HG02938 (cell line): Measurements from ENCODE around the gene SERINC2.

Experiments used
- ATAC-seq: cut with Tn5 transposase; IDR thresholded peaks from one replicate; pipeline ENCODE4 v1.9.1; 2021; ENCODE audit warnings: mild to moderate bottlenecking, moderate library complexity; ENCODE audit not compliant: unreplicated experiment

The SERINC2 gene

DNA sequence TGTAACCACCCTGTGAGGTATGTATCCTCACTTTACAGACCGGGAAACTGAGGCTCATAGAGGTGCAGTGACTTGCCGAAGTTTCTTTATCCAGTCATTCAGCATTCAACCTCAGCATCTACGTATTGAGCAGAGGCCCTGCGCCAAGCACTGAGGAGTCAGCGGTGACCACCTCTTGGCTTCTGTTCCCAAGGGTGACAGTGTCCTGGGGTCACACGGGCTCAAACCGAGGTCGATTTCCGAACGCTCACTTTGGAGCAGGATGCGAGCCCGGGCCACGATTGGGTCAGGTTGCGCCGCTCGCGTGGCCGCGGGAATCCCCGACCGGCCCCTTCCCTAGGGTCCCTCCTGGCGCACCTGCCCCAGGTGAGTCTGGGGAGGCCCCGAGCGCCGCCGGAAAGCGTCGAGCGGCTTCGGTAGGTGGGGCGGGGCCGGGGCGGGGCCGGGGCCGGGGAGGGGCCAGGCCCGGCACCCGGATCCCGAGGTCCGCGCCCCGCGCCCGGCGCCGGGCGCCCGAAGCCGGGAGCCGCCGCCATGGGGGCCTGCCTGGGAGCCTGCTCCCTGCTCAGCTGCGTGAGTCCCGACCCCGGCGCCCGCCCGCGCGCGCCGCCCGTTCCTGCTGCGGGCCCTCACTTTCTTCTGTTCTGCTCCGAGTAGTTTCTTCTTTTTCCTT is at the start of gene SERINC2:
Gene SERINC2, plus strand, starts transcription at position 482 of the 673 bp plus-strand sequence. Its CDS starts 53 bp downstream, at position 535.
- no peak for ATAC-seq

DNA sequence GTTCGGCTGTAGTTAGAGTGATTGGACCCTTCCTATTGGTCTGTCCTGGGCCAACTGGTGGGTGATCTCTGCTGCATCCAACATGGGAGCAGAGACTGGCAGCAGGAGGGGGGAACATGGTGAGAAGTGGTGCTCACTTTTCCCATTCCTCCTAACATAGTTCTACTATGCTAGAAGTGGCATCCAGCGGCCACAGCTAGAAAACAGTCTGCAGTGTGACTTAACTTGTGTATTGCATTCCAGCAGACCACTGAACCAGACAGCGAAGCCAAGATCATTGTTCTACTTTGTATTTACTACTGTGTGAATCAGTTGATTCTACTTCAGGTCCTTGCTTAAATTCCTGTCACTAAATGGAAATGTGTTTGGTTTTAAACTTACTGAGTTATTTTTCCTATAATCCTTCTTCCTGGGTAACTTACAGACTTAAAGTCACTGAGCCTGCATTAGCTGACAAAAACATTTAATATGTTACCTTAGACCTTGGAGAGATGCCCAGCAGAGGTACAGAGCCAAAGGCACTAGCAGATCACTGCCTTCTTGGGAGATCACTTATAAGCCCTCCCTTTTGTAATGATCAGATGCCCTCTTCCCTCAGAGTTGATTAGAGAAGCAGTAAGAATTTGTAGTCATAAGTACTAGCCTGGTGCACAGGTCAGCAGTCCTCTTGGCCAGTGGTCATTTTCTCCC is 48.3 kb upstream of the SERINC2 start:
- no peak for ATAC-seq

DNA sequence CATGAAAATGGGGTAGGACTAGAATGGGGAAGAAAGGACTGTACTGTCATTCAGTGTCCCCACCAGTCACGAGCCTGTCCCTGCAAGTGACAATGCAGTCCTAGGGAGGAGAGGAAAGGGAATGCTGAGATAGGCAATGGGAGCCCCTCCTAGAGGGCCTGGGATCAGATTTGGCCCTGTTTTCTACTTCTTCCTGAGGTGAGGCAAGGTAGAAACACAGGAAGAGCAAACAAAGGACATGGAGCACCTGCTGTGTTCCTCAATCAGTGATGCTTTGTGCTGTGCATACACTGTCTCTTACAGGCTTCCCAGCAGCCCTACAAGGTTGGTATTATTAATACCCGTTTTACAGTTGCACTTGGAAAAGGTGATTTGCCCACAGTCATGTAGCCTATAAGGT is 46.2 kb upstream of the SERINC2 start:
- ATAC-seq = no peak

DNA sequence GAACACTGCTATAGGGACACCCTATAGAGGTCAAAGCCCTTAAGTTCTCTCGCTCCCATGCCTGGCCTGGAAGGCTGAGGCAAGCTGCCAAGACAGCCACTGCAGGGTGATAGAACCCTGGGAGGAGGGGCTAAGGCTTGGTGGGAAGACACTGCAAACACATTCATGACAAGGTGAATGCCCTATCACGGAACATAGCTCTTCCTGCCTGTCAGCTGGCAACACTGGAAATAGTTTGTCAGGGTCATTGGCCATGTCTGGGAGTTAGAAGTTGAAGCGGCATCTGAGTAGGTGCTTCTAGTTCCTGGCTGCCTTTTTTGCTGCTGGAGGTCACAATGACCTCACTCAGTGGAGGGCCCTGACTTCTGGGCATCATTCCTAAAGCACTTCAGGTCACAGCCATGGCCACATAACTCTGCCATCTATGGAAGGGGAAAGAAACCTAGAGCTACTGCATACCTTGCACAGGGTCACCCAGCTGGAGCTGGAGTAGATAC is 44.4 kb upstream of the SERINC2 start:
- ATAC-seq = no peak

DNA sequence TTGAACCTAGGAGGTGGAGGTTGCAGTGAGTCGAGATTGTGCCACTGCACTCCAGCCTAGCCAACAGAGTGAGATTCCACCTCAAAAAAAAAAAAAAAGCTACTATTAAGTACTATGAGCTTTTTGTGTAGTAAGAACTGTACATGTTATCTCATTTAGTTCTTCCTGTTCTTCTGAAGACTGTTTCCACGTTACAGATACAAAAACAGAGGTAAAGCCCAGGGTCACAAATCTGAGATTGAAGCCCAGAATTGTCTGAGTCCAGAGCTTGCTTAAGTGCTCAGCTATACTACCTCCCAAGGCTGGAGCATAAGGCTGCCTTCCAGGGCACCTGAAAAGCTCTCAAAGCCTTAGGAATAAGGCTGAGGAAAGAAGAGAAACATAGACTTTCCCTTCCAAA is 43.0 kb upstream of the SERINC2 start:
- no peak for ATAC-seq

DNA sequence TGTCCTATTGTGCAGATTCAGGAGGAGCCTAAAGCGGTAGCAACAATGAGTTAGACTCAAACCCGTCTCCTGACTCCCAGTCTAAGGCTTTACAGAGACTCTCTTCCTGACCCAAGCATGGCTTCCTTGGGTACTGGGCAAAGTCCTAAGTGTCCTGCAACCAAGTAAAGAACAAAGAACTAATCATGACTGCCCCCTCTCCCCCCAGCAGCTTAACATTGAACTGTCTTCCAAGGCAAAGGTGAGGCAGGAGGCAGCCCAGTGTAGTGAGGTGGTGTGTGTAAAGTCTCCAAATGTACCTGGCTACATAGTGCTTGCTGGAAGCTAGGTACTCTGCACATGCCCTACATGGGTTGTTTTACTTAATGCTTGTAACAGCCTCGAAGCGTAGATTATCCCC is 42.4 kb upstream of the SERINC2 start:
- ATAC-seq = no peak

DNA sequence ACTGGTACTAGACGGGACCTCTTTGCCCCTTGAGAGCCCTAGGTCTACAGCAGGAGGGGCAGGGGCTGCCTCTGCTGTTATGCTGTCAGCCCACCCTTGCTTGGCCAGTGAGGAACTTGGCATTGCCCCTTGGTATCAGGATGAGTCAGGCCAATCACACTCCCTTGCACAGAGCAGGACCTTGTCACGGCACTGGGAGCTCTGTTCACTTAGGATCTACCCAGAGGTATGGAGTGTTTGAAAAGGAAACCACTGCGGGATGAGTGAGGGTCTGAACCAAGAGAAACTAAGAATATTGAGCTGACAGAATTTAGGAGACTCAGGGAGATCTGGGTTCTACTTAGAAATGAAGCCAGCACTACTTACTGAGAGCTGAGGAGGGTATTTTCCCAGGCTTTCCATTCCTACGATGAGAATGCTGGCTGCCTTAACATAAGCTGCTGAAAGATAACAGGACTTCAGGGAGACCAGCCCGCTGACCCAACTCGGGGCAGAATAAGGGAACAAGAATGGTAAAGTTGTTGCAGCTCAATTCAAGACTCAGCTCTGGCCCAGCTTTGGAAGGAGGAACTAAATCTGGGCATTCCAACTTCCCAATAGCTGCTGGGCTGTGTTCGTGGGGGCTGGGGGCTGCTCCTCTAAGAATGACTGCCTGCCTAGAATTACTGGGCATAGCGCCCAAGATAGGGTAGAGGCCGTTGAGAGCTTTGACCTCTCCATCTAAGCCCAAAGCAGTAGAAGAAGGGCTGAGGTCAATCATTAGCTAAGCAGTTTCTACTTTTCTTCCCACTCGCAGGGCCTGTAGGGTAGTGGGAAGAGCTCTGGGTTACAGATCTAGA is 41.7 kb upstream of the SERINC2 start:
- ATAC-seq = no peak

DNA sequence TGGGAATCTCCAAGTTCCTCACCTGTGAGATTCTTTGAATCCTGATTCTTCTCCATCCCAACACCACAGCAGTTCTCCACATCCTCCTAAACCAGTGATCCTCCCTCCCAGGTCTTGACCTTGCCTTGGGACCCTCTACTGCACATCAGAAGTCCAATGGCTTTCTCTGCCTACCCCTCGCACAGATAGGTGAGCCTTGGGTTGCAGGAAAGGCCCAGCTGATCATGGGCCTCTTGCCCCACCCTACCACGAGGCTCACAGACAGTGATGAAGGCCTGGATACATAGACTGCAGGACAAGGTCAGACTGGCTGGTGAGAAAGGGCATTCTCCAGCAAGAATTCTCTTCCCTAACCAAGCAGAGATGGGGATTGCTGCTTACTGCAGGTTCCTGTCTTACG is 41.0 kb upstream of the SERINC2 start:
- no peak for ATAC-seq

DNA sequence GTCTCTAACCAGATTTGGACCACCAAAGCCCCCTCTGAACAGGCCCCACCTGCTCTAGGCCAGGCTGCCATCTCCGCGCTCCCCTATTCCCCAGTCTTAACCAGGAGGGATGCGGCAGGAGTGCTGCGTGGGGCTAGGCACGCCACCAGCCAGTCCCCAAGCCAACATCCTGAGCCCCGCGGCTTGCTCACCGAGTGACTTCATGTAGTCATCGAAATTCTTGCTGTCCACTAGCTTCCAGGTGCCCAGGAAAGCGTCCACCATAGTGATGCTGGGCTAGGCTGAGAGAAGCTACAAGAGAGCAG is 40.3 kb upstream of the SERINC2 start:
- ATAC-seq = no peak

DNA sequence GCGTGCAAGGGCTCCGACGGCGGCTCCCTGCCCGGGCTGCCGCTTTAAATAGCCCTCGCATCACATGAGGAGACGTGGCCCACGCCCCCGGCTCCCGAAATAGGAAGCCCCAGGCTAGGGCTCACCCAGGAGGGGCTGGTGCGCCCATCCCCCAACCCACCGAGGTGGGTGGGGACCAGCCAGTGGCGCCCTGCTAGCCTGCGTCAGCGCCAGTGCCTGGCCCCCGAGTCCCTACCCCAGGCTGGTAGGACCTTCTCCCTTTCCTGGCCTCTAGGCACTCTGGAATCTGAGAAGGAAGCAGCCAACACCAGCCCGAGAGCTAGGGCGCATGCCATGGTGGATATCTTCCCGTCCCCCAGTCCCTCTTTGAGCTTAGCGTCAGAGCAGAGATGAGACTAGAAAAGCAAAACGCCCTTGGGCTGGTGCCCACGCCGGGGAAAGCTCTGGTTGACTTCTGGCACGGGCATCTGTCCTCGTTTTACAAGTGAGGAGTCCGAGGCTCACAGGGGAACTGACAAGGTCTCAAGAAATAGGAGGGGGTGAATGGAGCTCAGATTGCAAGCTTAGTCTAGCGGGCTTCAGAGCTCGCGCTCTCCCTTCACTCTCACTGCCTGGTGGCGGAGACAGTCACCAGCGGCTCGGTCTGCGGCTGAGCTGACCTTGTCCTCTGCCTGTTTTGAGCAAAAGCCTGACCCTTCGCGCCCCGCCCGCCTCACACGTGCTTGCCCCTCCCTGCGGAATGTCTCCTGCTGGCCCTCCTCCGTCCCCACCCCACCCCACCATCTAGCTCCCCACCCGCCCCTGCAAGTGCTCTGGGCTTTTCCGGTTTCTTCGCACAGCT is 39.7 kb upstream of the SERINC2 start, which contains the start of gene FABP3:
Gene FABP3, minus strand, starts transcription at position 21 of the 841 bp plus-strand sequence. CDS start 62 bp downstream, outside the sequence.
- no peak for ATAC-seq

DNA sequence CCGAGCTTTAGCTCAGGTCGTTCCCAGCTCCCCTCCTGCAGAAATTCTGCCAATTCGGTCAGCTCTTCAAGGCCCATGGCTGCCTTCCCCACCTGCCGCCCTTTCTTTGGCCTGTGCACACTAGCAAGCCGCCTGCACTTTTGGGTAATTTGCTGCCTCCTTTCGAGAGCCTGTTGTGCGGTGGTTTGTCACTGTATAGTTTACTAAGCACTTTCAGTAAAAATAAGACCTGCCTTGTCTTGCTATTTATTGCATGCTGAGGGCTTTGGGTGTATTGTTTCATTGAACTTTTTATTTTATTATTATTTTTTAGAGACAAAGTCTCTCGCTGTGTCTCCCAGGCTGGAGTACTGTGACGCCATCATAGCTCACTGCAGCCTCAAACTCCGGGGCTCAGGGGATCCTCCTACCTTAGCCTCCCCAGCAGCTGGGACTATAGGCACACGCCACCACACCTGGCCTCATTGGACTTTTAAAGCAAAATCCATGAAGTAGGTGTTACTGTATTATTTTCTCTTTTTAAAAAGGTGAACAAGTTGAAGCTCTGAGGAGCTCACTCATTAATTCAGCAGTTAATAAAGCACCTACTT is 39.0 kb upstream of the SERINC2 start:
- ATAC-seq = no peak

DNA sequence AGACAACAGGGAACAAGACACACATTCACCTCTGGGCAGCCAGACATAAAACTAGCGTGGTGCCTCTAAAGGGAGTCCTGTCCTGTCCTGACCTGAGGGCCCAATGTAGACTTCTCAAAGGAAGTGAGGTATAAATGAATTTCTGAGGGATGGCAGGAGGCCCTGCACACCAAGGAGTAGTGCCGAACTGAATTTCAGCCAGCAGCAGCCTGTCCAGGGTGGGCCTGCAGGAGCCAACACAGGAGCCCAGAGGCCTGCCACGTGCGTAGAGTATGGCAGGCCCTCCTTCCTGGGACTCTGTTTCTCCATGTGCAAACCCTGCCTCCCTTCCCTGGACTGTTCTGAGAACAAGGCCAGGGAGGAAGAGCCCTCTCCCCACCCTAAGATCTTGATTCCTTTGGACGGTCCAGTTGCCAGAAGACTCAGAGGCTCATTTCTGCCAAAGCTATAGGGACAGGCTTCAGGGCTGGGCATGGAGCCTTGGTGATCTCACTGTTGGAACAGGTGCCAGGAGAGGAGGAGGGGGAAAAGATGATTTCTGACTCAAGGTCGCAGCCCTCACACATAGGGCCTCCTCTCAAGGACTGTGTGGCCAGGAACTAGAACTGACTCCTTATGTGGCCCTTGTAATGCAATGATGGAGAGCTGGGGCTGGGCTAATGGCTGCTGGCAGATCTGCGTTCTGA is 38.4 kb upstream of the SERINC2 start:
- ATAC-seq = no peak

DNA sequence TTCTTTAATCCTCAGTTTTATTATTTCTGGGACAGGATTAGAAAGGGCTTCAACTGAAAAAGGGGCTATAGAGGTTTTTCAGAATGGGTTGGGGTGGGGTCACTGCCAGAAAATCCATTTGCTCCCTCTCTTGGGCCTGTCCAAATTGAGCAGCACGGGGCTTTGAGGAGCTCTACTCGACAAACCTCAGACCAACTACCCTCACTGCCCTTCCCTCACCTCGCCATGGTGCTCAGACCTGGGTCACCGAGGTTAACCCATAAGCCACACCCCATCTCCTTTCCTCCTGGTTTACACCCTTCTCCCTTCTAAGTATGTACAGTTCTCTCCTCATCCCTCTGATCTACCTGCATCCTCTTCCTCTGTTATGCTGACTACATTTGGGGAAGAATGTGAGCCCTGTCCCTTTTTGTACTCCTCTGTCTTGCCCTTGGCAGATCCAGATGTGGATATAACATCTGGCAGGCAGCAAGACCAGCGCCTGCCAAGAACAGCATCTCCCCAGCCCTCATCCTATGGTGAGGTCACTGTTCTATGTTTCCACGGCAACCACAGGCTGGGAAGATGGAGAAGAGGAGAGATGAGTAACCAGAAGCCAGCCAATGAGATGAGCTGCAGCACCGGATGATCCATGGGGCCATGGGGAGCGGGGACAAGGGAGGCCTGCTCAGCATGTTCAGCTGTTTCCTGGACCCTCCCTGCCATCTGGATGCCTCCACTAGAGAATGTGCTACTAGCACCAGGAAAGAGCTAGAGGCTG is 36.5 kb upstream of the SERINC2 start:
- ATAC-seq = no peak

DNA sequence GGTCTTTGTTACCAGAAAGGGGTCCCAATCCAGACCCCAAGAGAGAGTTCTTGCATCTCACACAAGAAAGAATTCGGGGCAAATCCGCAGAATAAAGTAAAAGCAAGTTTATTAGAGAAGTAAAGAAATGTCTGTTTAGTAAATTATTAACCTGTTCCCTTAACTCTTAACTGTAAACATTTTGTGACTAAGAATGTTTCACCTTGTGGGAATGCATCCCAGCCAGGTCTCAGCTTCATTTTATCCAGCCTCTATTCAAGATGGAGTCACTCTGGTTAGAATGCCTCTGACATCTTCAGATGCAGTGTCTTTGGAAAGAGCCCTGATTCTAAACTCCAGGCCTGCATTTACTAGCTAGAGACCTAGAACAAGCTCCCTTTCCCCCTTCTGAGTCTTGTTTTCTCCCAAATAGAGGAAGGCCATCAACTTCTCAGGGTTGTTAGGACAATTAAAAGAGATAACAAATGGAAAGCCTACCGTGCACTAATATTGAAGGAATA is 35.6 kb upstream of the SERINC2 start:
- ATAC-seq = no peak

DNA sequence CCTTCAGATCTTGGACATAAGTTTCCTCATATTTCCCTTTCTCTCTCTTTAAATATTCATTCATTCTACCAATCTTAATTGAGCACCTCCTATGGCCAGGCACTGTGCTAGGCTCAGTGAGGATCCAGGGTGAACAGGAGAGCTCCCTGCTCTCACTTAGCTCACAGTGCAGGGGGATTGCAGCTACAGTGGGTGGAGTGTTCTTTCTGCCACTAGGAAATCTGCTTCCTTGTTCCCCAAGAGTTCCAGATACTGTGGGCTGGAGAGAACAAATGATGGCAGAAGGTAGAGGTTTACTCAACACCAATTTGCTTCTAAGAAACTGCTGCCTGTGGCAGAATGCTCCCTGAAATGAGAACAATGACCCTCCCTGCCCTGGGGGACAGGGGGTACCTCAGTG is 35.0 kb upstream of the SERINC2 start:
- ATAC-seq = no peak

DNA sequence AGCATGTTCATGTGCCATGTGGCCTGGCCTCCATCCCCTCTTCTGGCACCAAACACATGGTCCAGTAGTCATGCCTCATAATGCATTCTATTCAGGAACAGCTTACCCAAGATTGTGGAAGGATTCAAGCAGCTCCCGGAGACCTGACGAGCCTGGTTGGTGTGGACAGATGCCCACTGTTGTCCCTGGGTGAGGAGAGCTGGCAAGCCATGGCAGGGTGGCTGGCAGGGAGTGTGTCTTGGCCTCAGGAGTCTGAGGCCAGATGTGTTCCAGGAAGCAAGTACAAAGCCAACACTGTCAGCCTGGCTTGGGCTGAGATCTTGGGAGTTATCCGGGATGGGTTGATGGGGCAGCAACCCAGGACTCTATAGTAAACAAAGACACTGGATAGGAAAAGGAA is 32.8 kb upstream of the SERINC2 start:
- no peak for ATAC-seq

DNA sequence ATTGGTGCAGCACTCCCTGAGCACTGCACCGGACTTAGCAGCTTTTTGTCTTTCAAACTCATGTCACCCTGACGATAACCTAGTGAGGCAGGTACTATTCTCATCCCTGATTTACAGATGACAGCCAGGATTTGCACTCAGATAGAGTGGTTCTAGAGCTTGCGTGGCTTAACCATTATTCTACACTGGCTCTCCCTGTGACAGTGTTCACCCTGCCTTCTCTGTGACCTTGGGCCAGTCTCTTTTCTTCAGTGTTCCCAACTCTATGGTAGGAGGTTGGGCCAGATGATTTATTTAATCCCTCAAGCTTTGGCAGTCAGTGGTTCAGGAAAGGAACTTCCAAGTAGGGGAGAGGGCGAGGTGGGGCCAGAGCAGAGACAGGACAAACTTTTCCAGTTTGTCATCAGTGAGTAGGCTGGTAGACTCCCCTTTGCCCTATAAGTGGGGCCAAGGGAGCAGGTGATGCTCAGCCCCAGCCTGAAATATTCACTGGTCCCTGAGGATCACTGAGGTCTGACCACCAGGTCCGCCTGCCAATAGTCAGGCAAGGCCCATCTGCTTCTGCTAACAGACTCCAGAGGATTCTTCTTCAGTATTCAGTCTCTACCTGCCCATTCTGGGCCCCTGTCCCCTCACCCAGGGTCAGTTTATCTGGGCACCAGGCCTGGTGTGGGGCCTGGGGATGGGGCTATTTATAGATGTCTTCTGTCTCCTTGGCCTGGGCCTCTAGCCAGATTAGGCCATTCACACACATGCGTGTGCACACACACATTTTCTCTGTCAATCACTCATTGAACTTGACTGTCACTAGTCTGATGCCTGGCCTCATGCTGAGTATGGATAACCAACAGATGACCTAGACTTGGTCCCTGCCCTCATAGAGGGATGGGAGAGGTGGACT is 31.4 kb upstream of the SERINC2 start:
- no peak for ATAC-seq
